ENCODE results near the gene ZNF546.

Gene ZNF546

GRCh38 chr19:40055832-40056504 is 59.1 kb downstream of the ZNF546 start, which contains the start of gene ZNF780B:
Gene ZNF780B (minus strand): TSS chr19:40056231. CDS start chr19:40050332, 5,899 bp downstream.
- DNase-seq (ENCODE audit: low read depth) = peak; percentile 48

- no peak for DNase-seq (ENCODE audit: low read depth)
Measured at GRCh38 chr19:40056505-40056904, 59.6 kb downstream of the ZNF546 start.

GRCh38 chr19:40057166-40057565 is 60.3 kb downstream of the ZNF546 start:
- DNase-seq (ENCODE audit: low read depth) = no peak

- no peak for DNase-seq (ENCODE audit: low read depth)
Measured at GRCh38 chr19:40059624-40060023, 62.8 kb downstream of the ZNF546 start.

GRCh38 chr19:40070058-40070457 is 73.2 kb downstream of the ZNF546 start:
- no peak for DNase-seq (ENCODE audit: low read depth)
